ENCODE results near the gene DENND10. TPM values are rescaled to one million over a fixed set of nuclear protein-coding genes. Genes with fewer than 3 reads are reported as not detected.

The DENND10 gene
- total and polyA plus RNA-seq, 2 experiments from 2014 or later, result 41.4 to 41.8 TPM

- Histone ChIP-seq H3F3A (replicated peaks; ENCODE audit: low read depth) (peaks cover 13% of the 10 kb centered on the region; the same call in 1 of the 2 replicates), H3K36me3 (ENCODE audit: insufficient read depth) (peaks cover 98% of the 10 kb centered on the region), H3K27ac (ENCODE audit: low read depth) (no peak overlapping the region), H2AFZ (no peak overlapping the region), H3K4me1 (ENCODE audit: insufficient read depth) (no peaks in the 10 kb centered on the region), H3K79me2 (replicated peaks; ENCODE audit: insufficient read depth) (peaks cover 99% of the 10 kb centered on the region), H3K4me2 (no peak overlapping the region), H3K9me2 (ENCODE audit: insufficient read depth) (no peaks in the 10 kb centered on the region), H4K20me1 (replicated peaks; ENCODE audit: insufficient read depth) (peaks cover 53% of the 10 kb centered on the region), H3K4me3 (no peak overlapping the region), H3K27me3 (ENCODE audit: insufficient read depth) (no peaks in the 10 kb centered on the region)
- TF ChIP-seq ZNF331 (CRISPR knock-in tag; IDR thresholded peaks at IDR 0.05; ENCODE audit: low read depth) (no peak), ETS1 (IDR thresholded peaks at IDR 0.05) (no peak), POLR2AphosphoS5 (IDR thresholded peaks at IDR 0.05; ENCODE audit: low read depth) (no peak), JUNB (IDR thresholded peaks at IDR 0.05; ENCODE audit: unreplicated experiment) (no peak), EZH2phosphoT487 (IDR thresholded peaks at IDR 0.05; ENCODE audit: unreplicated experiment) (no peak), ZNF114 (CRISPR knock-in tag; IDR thresholded peaks at IDR 0.05) (no peak), NANOG (IDR thresholded peaks at IDR 0.05; ENCODE audit: borderline replicate concordance) (no peak), REST (IDR thresholded peaks at IDR 0.05; ENCODE audit: unreplicated experiment) (no peak), STAT1 (IDR thresholded peaks at IDR 0.05; ENCODE audit: unreplicated experiment) (no peak), ZNF462 (CRISPR knock-in tag; IDR thresholded peaks at IDR 0.05) (no peak), EZH2 (IDR thresholded peaks at IDR 0.05; ENCODE audit: low read depth, unreplicated experiment) (no peak)
- DNase-seq (ENCODE audit: low spot score), result no peak
- peaks cover 98% of the 10 kb centered on the region for H3K36me3 Mint-ChIP-seq (ENCODE audit: low read depth)
- H3K27me3 Mint-ChIP-seq (ENCODE audit: insufficient read depth, low read depth, poor library complexity), result peaks cover 4% of the 10 kb centered on the region
- H3K4me3 Mint-ChIP-seq, result no peak overlapping the region
- H3K27ac Mint-ChIP-seq, result no peak overlapping the region
- H3K9me3 Mint-ChIP-seq, result no peaks in the 10 kb centered on the region
- no peaks in the 10 kb centered on the region for H3K4me1 Mint-ChIP-seq
- no peak for ATAC-seq
Measured at GRCh38 chr10:119060107-119060506, 43.8 kb upstream of the DENND10 start.

Measured in GM23338 (cell line).